D721Med (cell line): ENCODE results near the gene ZNF865.

ENCODE experiments used
- DNase-seq: peaks from one replicate; pipeline ENCODE4 v3.0.0; 2011; ENCODE audit warnings: low spot score; ENCODE audit not compliant: insufficient read length
- FAIRE-seq: peaks from 2 replicates; lab custom pipeline; 2011; peaks lifted over from hg19 to GRCh38; lab: Jason Lieb, UNC
- CTCF ChIP-seq: IDR thresholded peaks from 2 replicates; pipeline ENCODE4 v1.5.1; 2012; ENCODE audit warnings: mild to moderate bottlenecking, control low read depth; ENCODE audit not compliant: insufficient read depth; ENCODE audit errors: missing control alignments

ZNF865 gene

GRCh38 chr19:55611983-55612645 is 6.7 kb downstream of the ZNF865 start:
- no peak for DNase-seq
- no peak for TF ChIP-seq CTCF
- no peak for FAIRE-seq

GRCh38 chr19:55613396-55613795 is 7.9 kb downstream of the ZNF865 start:
- TF ChIP-seq CTCF, result no peak
- FAIRE-seq (no peak), DNase-seq (no peak)

GRCh38 chr19:55613930-55614710 is 8.7 kb downstream of the ZNF865 start:
- FAIRE-seq (no peak), DNase-seq (no peak)
- TF ChIP-seq CTCF, result no peak

GRCh38 chr19:55614711-55615542 is 9.5 kb downstream of the ZNF865 start:
- TF ChIP-seq CTCF, result no peak
- DNase-seq (no peak), FAIRE-seq (no peak)

- FAIRE-seq, result no peak
- DNase-seq, result no peak
- no peak for TF ChIP-seq CTCF
Observed at GRCh38 chr19:55615543-55616394, 10.3 kb downstream of the ZNF865 start.

GRCh38 chr19:55616395-55616875 is 11.0 kb downstream of the ZNF865 start:
- no peak for FAIRE-seq
- no peak for TF ChIP-seq CTCF
- DNase-seq, result no peak
